ENCODE measurements around the gene CTNNA2. TPM values are rescaled to one million over a fixed set of nuclear protein-coding genes. Genes with fewer than 3 reads are reported as not detected.

The CTNNA2 gene
- total RNA-seq, 1 donor from 2014 or later = 2.9 TPM

- Histone ChIP-seq H3K36me3 (no peaks in the 10 kb centered on the region), H3K9me3 (no peaks in the 10 kb centered on the region), H3K27ac (no peak overlapping the region), H3K27me3 (no peaks in the 10 kb centered on the region), H3K4me3 (no peak overlapping the region), H3K4me1 (no peaks in the 10 kb centered on the region)
- TF ChIP-seq POLR2AphosphoS5 (IDR thresholded peaks at IDR 0.05; ENCODE audit: insufficient read depth in 1 of 2, low read depth in 1 of 2) (no peak), POLR2A (IDR thresholded peaks at IDR 0.05) (no peak), CTCF (IDR thresholded peaks at IDR 0.05) (no peak)
- intact Hi-C loops (cut with DNase I) = no loop called here
- no peak for DNase-seq (ENCODE audit: extremely low spot score in 2 of 2)
These were observed 734.5 kb downstream of the CTNNA2 start for GRCh38 chr2:80247339-80247738.

- Histone ChIP-seq H3K36me3 (no peaks in the 10 kb centered on the region), H3K9me3 (no peaks in the 10 kb centered on the region), H3K27ac (no peak overlapping the region), H3K27me3 (no peaks in the 10 kb centered on the region), H3K4me1 (no peaks in the 10 kb centered on the region), H3K4me3 (no peak overlapping the region)
- TF ChIP-seq POLR2AphosphoS5 (IDR thresholded peaks at IDR 0.05; ENCODE audit: insufficient read depth in 1 of 2, low read depth in 1 of 2) (no peak), CTCF (IDR thresholded peaks at IDR 0.05) (no peak), POLR2A (IDR thresholded peaks at IDR 0.05) (no peak)
- intact Hi-C loops (cut with DNase I) = no loop called here
- DNase-seq (ENCODE audit: extremely low spot score in 2 of 2) = no peak
These were observed 735.3 kb downstream of the CTNNA2 start for GRCh38 chr2:80248146-80248545.

GRCh38 chr2:80252294-80252986 is 739.6 kb downstream of the CTNNA2 start:
- Histone ChIP-seq H3K9me3 (no peaks in the 10 kb centered on the region), H3K27ac (no peak overlapping the region), H3K36me3 (no peaks in the 10 kb centered on the region), H3K4me1 (no peaks in the 10 kb centered on the region), H3K4me3 (no peak overlapping the region), H3K27me3 (no peaks in the 10 kb centered on the region)
- DNase-seq (ENCODE audit: extremely low spot score in 2 of 2) = no peak
- TF ChIP-seq CTCF (IDR thresholded peaks at IDR 0.05) (no peak), POLR2A (IDR thresholded peaks at IDR 0.05) (no peak)
- intact Hi-C loops (cut with DNase I) = no loop called here

GRCh38 chr2:80255918-80256781 is 743.3 kb downstream of the CTNNA2 start:
- H3K27me3 ChIP-seq = no peaks in the 10 kb centered on the region
- H3K36me3 ChIP-seq = no peaks in the 10 kb centered on the region
- H3K27ac ChIP-seq = no peak overlapping the region
- DNase-seq (ENCODE audit: extremely low spot score in 2 of 2) = no peak
- no peaks in the 10 kb centered on the region for H3K4me1 ChIP-seq
- H3K4me3 ChIP-seq = no peak overlapping the region
- TF ChIP-seq POLR2A (IDR thresholded peaks at IDR 0.05) (no peak), CTCF (IDR thresholded peaks at IDR 0.05) (no peak)
- no peaks in the 10 kb centered on the region for H3K9me3 ChIP-seq
- intact Hi-C loops (cut with DNase I) = no loop called here

- TF ChIP-seq CTCF (IDR thresholded peaks at IDR 0.05) = no peak
- no peak for TF ChIP-seq POLR2AphosphoS5 (IDR thresholded peaks at IDR 0.05; ENCODE audit: insufficient read depth in 1 of 2, low read depth in 1 of 2)
- no peak for TF ChIP-seq POLR2A (IDR thresholded peaks at IDR 0.05)
- no peak for DNase-seq (ENCODE audit: extremely low spot score in 2 of 2)
- intact Hi-C loops (cut with DNase I) = no loop called here
- H3K27me3 ChIP-seq = no peaks in the 10 kb centered on the region
- no peak overlapping the region for H3K27ac ChIP-seq
- H3K9me3 ChIP-seq = no peaks in the 10 kb centered on the region
- H3K4me1 ChIP-seq = no peaks in the 10 kb centered on the region
- no peaks in the 10 kb centered on the region for H3K36me3 ChIP-seq
- no peak overlapping the region for H3K4me3 ChIP-seq
These were observed 743.9 kb downstream of the CTNNA2 start for GRCh38 chr2:80256782-80257167.

Measured in vagina (tissue), 2 donors.